Esophagus muscularis mucosa (tissue), 4 donors: ENCODE data around the gene CLDN34. TPM values are rescaled to one million over a fixed set of nuclear protein-coding genes. Genes with fewer than 3 reads are reported as not detected.

Experiments
- DNase-seq: peaks from one replicate; pipeline ENCODE4 v3.0.0-alpha.2; 2017; ENCODE audit errors: extremely low spot score
- H3K27ac ChIP-seq, 4 donors: fragments of 200-600 bp; sonication (generic); replicated peaks in 1 of 4; 1 replicate in 3 of 4; 2 replicates in 1 of 4; pipeline ENCODE4 v1.5.1; 2016 to 2019; ENCODE audit warnings: mild to moderate bottlenecking in 1 of 4
- H3K27me3 ChIP-seq, 4 donors: fragments of 200-600 bp; sonication (generic); one replicate each; pipeline versions ENCODE4 v1.5.1 to v1.6.0; 2016 to 2019
- H3K36me3 ChIP-seq, 4 donors: fragments of 200-600 bp; sonication (generic); one replicate each; pipeline ENCODE4 v1.5.1; 2016 to 2019
- H3K4me1 ChIP-seq, 4 donors: fragments of 200-600 bp; sonication (generic); one replicate each; pipeline ENCODE4 v1.5.1; 2016 to 2019
- H3K4me3 ChIP-seq, 4 donors: fragments of 200-600 bp; sonication (generic); 1 replicate in 2 of 4; 2 replicates in 2 of 4; pipeline ENCODE4 v1.5.1; 2016 to 2019; ENCODE audit warnings: mild to moderate bottlenecking in 4 of 4, moderate library complexity in 1 of 4
- H3K9me3 ChIP-seq, 4 donors: fragments of 200-600 bp; sonication (generic); 1 replicate in 3 of 4; 2 replicates in 1 of 4; pipeline ENCODE4 v1.5.1; 2016 to 2019
- CTCF ChIP-seq, 3 experiments: fragments of 200-600 bp in 2 of 3; fragments of 450-650 bp in 1 of 3; sonication (generic) in 2 of 3; IDR thresholded peaks; one replicate each; pipeline ENCODE4 v1.5.1; 2017 to 2019; ENCODE audit warnings: antibody characterized with exemption in 3 of 3, mild to moderate bottlenecking in 2 of 3, moderate library complexity in 1 of 3
- EP300 ChIP-seq: sonication (generic); formaldehyde crosslinking; IDR thresholded peaks from one replicate; pipeline ENCODE4 v1.6.1; 2017; ENCODE audit warnings: antibody characterized with exemption
- POLR2A ChIP-seq: fragments of 450-650 bp; IDR thresholded peaks from one replicate; pipeline ENCODE4 v1.6.1; 2017; ENCODE audit warnings: antibody characterized with exemption, moderate library complexity, mild to moderate bottlenecking, low read depth
- POLR2AphosphoS5 ChIP-seq, 2 donors: sonication (generic); formaldehyde crosslinking; IDR thresholded peaks; one replicate each; pipeline ENCODE4 v1.6.1; 2017; ENCODE audit warnings: antibody characterized with exemption in 2 of 2
- WGBS: methylation state at CpG from one replicate; pipeline ENCODE4 v1.1.5; 2018; 5-methylcytosine and 5-hydroxymethylcytosine counted together
- intact Hi-C: fragments of 100-400 bp; cut with DNase I; formaldehyde crosslinking; loops from one replicate; pipeline ENCODE4 v1.15.1; 2023
- total RNA-seq, 4 donors: library from RNA; depleted of rRNA; stranded (reverse); fragments of >200 nt; gene quantifications; one replicate each; pipeline versions ENCODE4 v1.1.0 to v1.2.1, GENCODE V29; 2016

Gene CLDN34
- total RNA-seq, 4 donors from 2014 or later = 0.66 TPM; not detected in 3

GRCh38 chrX:9923357-9923756 lies 43.8 kb upstream of the CLDN34 start:
- H3K27me3 ChIP-seq = no peaks in the 10 kb centered on the region
- H3K4me1 ChIP-seq = no peaks in the 10 kb centered on the region
- H3K4me3 ChIP-seq = no peak overlapping the region
- H3K36me3 ChIP-seq = no peaks in the 10 kb centered on the region
- DNase-seq = no peak
- intact Hi-C loops = no loop called here
- H3K9me3 ChIP-seq = no peaks in the 10 kb centered on the region
- WGBS = 81% methylated on average over 3 of the region's 5 CpGs
- no peak for TF ChIP-seq POLR2AphosphoS5 (IDR thresholded peaks at IDR 0.05)
- no peak for TF ChIP-seq CTCF (IDR thresholded peaks at IDR 0.05)
- TF ChIP-seq EP300 = no peak
- no peak for TF ChIP-seq POLR2A
- no peak overlapping the region for H3K27ac ChIP-seq

- Histone ChIP-seq H3K27ac (no peak overlapping the region), H3K9me3 (no peaks in the 10 kb centered on the region), H3K36me3 (no peaks in the 10 kb centered on the region), H3K27me3 (no peaks in the 10 kb centered on the region), H3K4me3 (no peak overlapping the region), H3K4me1 (no peaks in the 10 kb centered on the region)
- WGBS = 84% methylated on average over 8 of the region's 9 CpGs
- TF ChIP-seq CTCF (IDR thresholded peaks at IDR 0.05) (no peak), POLR2A (no peak), POLR2AphosphoS5 (IDR thresholded peaks at IDR 0.05) (no peak), EP300 (no peak)
- DNase-seq = no peak
- intact Hi-C loops = no loop called here
Observed at GRCh38 chrX:9926002-9926401, 41.2 kb upstream of the CLDN34 start.

GRCh38 chrX:9927698-9928482 lies 39.3 kb upstream of the CLDN34 start:
- Histone ChIP-seq H3K27me3 (no peaks in the 10 kb centered on the region), H3K4me3 (no peak overlapping the region), H3K36me3 (peaks cover 0 to 5% (median 0%) of the 10 kb centered on the region in 4 donors), H3K27ac (no peak overlapping the region), H3K4me1 (no peaks in the 10 kb centered on the region), H3K9me3 (no peaks in the 10 kb centered on the region)
- TF ChIP-seq POLR2AphosphoS5 (IDR thresholded peaks at IDR 0.05) (no peak), CTCF (IDR thresholded peaks at IDR 0.05) (no peak), EP300 (no peak), POLR2A (no peak)
- WGBS = 52% methylated on average over 7 of the region's 11 CpGs
- no peak for DNase-seq
- intact Hi-C loops = no loop called here

- TF ChIP-seq CTCF (IDR thresholded peaks at IDR 0.05) (no peak), POLR2AphosphoS5 (IDR thresholded peaks at IDR 0.05) (no peak), POLR2A (no peak), EP300 (no peak)
- H3K4me3 ChIP-seq = no peak overlapping the region
- H3K4me1 ChIP-seq = no peaks in the 10 kb centered on the region
- H3K27ac ChIP-seq = no peak overlapping the region
- H3K9me3 ChIP-seq = no peaks in the 10 kb centered on the region
- no peak for DNase-seq
- 71% methylated on average over 3 of the region's 3 CpGs for WGBS
- H3K36me3 ChIP-seq = peaks cover 0 to 11% (median 0%) of the 10 kb centered on the region in 4 donors
- H3K27me3 ChIP-seq = no peaks in the 10 kb centered on the region
- intact Hi-C loops = no loop called here
Observed at GRCh38 chrX:9935436-9935835, 31.7 kb upstream of the CLDN34 start.

- no peaks in the 10 kb centered on the region for H3K4me1 ChIP-seq
- TF ChIP-seq EP300 (no peak), POLR2AphosphoS5 (IDR thresholded peaks at IDR 0.05) (no peak), CTCF (IDR thresholded peaks at IDR 0.05) (no peak), POLR2A (no peak)
- no peaks in the 10 kb centered on the region for H3K9me3 ChIP-seq
- DNase-seq = no peak
- 72% methylated on average over 7 of the region's 8 CpGs for WGBS
- no peaks in the 10 kb centered on the region for H3K27me3 ChIP-seq
- peaks cover 0 to 9% (median 0%) of the 10 kb centered on the region in 4 donors for H3K36me3 ChIP-seq
- H3K4me3 ChIP-seq = no peak overlapping the region
- H3K27ac ChIP-seq = no peak overlapping the region
- intact Hi-C loops = no loop called here
Observed at GRCh38 chrX:9937761-9938160, 29.4 kb upstream of the CLDN34 start.
